ENCODE data around the gene SYT1.

DNA sequence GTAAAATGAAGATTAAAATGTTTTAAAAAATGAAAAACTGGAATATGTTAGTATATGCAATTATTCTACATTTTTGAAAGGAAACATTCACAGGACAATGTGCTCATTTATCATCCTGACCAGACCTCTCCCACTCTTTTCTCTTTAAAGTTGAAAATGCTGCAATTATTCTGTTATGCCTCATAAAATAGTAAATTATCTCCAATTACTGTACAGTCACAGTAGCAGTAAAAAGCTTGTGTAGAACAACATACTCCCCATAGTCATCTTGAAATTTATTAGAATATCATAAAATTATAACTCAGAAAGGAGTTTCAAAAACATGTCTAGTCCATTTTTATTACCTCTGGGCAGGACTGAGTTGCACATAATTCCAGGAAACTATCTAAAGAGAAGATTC, 250.3 kb downstream of the SYT1 start:
- TF ChIP-seq POLR2AphosphoS5 (IDR thresholded peaks at IDR 0.05), result no peak
- no peak for TF ChIP-seq POLR2A (IDR thresholded peaks at IDR 0.05)
- TF ChIP-seq, protein P1, sequence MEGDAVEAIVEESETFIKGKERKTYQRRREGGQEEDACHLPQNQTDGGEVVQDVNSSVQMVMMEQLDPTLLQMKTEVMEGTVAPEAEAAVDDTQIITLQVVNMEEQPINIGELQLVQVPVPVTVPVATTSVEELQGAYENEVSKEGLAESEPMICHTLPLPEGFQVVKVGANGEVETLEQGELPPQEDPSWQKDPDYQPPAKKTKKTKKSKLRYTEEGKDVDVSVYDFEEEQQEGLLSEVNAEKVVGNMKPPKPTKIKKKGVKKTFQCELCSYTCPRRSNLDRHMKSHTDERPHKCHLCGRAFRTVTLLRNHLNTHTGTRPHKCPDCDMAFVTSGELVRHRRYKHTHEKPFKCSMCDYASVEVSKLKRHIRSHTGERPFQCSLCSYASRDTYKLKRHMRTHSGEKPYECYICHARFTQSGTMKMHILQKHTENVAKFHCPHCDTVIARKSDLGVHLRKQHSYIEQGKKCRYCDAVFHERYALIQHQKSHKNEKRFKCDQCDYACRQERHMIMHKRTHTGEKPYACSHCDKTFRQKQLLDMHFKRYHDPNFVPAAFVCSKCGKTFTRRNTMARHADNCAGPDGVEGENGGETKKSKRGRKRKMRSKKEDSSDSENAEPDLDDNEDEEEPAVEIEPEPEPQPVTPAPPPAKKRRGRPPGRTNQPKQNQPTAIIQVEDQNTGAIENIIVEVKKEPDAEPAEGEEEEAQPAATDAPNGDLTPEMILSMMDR (IDR thresholded peaks at IDR 0.05), result no peak
